ENCODE measurements around the gene KLHDC7A. TPM values are rescaled to one million over a fixed set of nuclear protein-coding genes. Genes with fewer than 3 reads are reported as not detected.
"Not testable (repeated sequence)": the region's sequence is repeated elsewhere in the genome, so short reads cannot be mapped to it uniquely, and the experiment has no call there.

KLHDC7A gene
- total and polyA plus RNA-seq, 3 experiments from 2014 or later, result not detected

- no peak for DNase-seq
- no peaks in the 10 kb centered on the region for H3K27me3 ChIP-seq (ENCODE audit: insufficient read depth, low read length, poor library complexity, severe bottlenecking)
- H3K4me1 ChIP-seq (ENCODE audit: insufficient read depth, low read length), result no peaks in the 10 kb centered on the region
- H3K27ac Mint-ChIP-seq, result no peak overlapping the region
- H3K4me3 ChIP-seq (ENCODE audit: low read length), result no peak overlapping the region
- H3K4me3 Mint-ChIP-seq, result no peak overlapping the region
- no peaks in the 10 kb centered on the region for H3K36me3 ChIP-seq (ENCODE audit: insufficient read depth, low read length)
- no peaks in the 10 kb centered on the region for H3K9me3 ChIP-seq (ENCODE audit: low read length)
- ChIA-PET CTCF (no interaction called here), POLR2A (no interaction called here)
- H3K4me1 Mint-ChIP-seq, result no peaks in the 10 kb centered on the region
- H3K27me3 Mint-ChIP-seq, result peaks cover 9 to 18% of the 10 kb centered on the region in 2 donors
- no peak overlapping the region for H3K27ac ChIP-seq (ENCODE audit: low read depth, low read length)
- no peaks in the 10 kb centered on the region for H3K36me3 Mint-ChIP-seq
- peaks cover 2 to 4% (median 2%) of the 10 kb centered on the region in 5 donors for H3K9me3 Mint-ChIP-seq
Observed at GRCh38 chr1:18448889-18449288, 31.8 kb upstream of the KLHDC7A start.

- Histone ChIP-seq H3K27me3 (ENCODE audit: insufficient read depth, low read length, poor library complexity, severe bottlenecking) (no peaks in the 10 kb centered on the region), H3K4me3 (ENCODE audit: low read length) (no peak overlapping the region), H3K9me3 (ENCODE audit: low read length) (no peaks in the 10 kb centered on the region), H3K36me3 (ENCODE audit: insufficient read depth, low read length) (no peaks in the 10 kb centered on the region), H3K4me1 (ENCODE audit: insufficient read depth, low read length) (no peaks in the 10 kb centered on the region), H3K27ac (ENCODE audit: low read depth, low read length) (no peak overlapping the region)
- DNase-seq, result peak in 1 of 5 donors; percentile 15
- H3K27me3 Mint-ChIP-seq, result peaks cover 4 to 22% of the 10 kb centered on the region in 2 donors
- CTCF ChIA-PET, result no interaction called here
- H3K4me1 Mint-ChIP-seq, result no peaks in the 10 kb centered on the region
- no peaks in the 10 kb centered on the region for H3K36me3 Mint-ChIP-seq
- POLR2A ChIA-PET, result no interaction called here
- H3K4me3 Mint-ChIP-seq, result no peak overlapping the region
- no peak overlapping the region for H3K27ac Mint-ChIP-seq
- peaks cover 0 to 4% (median 2%) of the 10 kb centered on the region in 5 donors for H3K9me3 Mint-ChIP-seq
Observed at GRCh38 chr1:18452550-18452949, 28.2 kb upstream of the KLHDC7A start.

GRCh38 chr1:18458133-18459092 is 22.3 kb upstream of the KLHDC7A start:
- Mint-ChIP-seq H3K9me3 (peaks cover 0 to 2% (median 0%) of the 10 kb centered on the region in 5 donors), H3K27me3 (peaks cover 11 to 34% of the 10 kb centered on the region in 2 donors), H3K4me3 (no peak overlapping the region), H3K4me1 (no peaks in the 10 kb centered on the region), H3K36me3 (no peaks in the 10 kb centered on the region), H3K27ac (no peak overlapping the region)
- Histone ChIP-seq H3K36me3 (ENCODE audit: insufficient read depth, low read length) (no peaks in the 10 kb centered on the region), H3K9me3 (ENCODE audit: low read length) (no peaks in the 10 kb centered on the region), H3K27ac (ENCODE audit: low read depth, low read length) (no peak overlapping the region), H3K4me1 (ENCODE audit: insufficient read depth, low read length) (no peaks in the 10 kb centered on the region), H3K4me3 (ENCODE audit: low read length) (no peak overlapping the region), H3K27me3 (ENCODE audit: insufficient read depth, low read length, poor library complexity, severe bottlenecking) (no peaks in the 10 kb centered on the region)
- ChIA-PET POLR2A (no interaction called here), CTCF (no interaction called here)
- no peak for DNase-seq

- H3K27ac ChIP-seq (ENCODE audit: low read depth, low read length), result no peak overlapping the region
- CTCF ChIA-PET, result no interaction called here
- H3K27me3 Mint-ChIP-seq, result peaks cover 14 to 39% of the 10 kb centered on the region in 2 donors
- H3K4me1 ChIP-seq (ENCODE audit: insufficient read depth, low read length), result no peaks in the 10 kb centered on the region
- no peaks in the 10 kb centered on the region for H3K27me3 ChIP-seq (ENCODE audit: insufficient read depth, low read length, poor library complexity, severe bottlenecking)
- no peak overlapping the region for H3K27ac Mint-ChIP-seq
- H3K9me3 Mint-ChIP-seq, result peaks cover 0 to 5% (median 0%) of the 10 kb centered on the region in 5 donors
- no peaks in the 10 kb centered on the region for H3K36me3 Mint-ChIP-seq
- H3K4me1 Mint-ChIP-seq, result no peaks in the 10 kb centered on the region
- H3K4me3 Mint-ChIP-seq, result no peak overlapping the region
- H3K36me3 ChIP-seq (ENCODE audit: insufficient read depth, low read length), result no peaks in the 10 kb centered on the region
- no peaks in the 10 kb centered on the region for H3K9me3 ChIP-seq (ENCODE audit: low read length)
- POLR2A ChIA-PET, result no interaction called here
- no peak overlapping the region for H3K4me3 ChIP-seq (ENCODE audit: low read length)
- no peak for DNase-seq
Observed at GRCh38 chr1:18461656-18462055, 19.1 kb upstream of the KLHDC7A start.

- H3K27me3 ChIP-seq (ENCODE audit: insufficient read depth, low read length, poor library complexity, severe bottlenecking); H3K27ac Mint-ChIP-seq; H3K9me3 Mint-ChIP-seq; H3K4me3 ChIP-seq (ENCODE audit: low read length); POLR2A ChIA-PET; H3K36me3 ChIP-seq (ENCODE audit: insufficient read depth, low read length); H3K4me1 ChIP-seq (ENCODE audit: insufficient read depth, low read length); DNase-seq; H3K9me3 ChIP-seq (ENCODE audit: low read length); H3K4me1 Mint-ChIP-seq; H3K36me3 Mint-ChIP-seq; H3K4me3 Mint-ChIP-seq; H3K27ac ChIP-seq (ENCODE audit: low read depth, low read length); CTCF ChIA-PET: not testable (repeated sequence)
- peaks cover 11 to 31% of the 10 kb centered on the region in 2 donors for H3K27me3 Mint-ChIP-seq
Observed at GRCh38 chr1:18462517-18462916, 18.2 kb upstream of the KLHDC7A start.

GRCh38 chr1:18463063-18463462 is 17.7 kb upstream of the KLHDC7A start:
- Histone ChIP-seq H3K4me3 (ENCODE audit: low read length) (no peak overlapping the region), H3K36me3 (ENCODE audit: insufficient read depth, low read length) (no peaks in the 10 kb centered on the region), H3K27me3 (ENCODE audit: insufficient read depth, low read length, poor library complexity, severe bottlenecking) (no peaks in the 10 kb centered on the region), H3K4me1 (ENCODE audit: insufficient read depth, low read length) (no peaks in the 10 kb centered on the region), H3K27ac (ENCODE audit: low read depth, low read length) (no peak overlapping the region), H3K9me3 (ENCODE audit: low read length) (no peaks in the 10 kb centered on the region)
- Mint-ChIP-seq H3K27ac (no peak overlapping the region), H3K4me1 (no peaks in the 10 kb centered on the region), H3K9me3 (peaks cover 0 to 5% (median 0%) of the 10 kb centered on the region in 5 donors), H3K36me3 (no peaks in the 10 kb centered on the region), H3K27me3 (peaks cover 11 to 29% of the 10 kb centered on the region in 2 donors), H3K4me3 (no peak overlapping the region)
- DNase-seq, result no peak
- ChIA-PET POLR2A (no interaction called here), CTCF (no interaction called here)

GRCh38 chr1:18463984-18464664 is 16.6 kb upstream of the KLHDC7A start:
- Mint-ChIP-seq H3K4me3 (no peak overlapping the region), H3K9me3 (peaks cover 0 to 5% (median 0%) of the 10 kb centered on the region in 5 donors), H3K4me1 (no peaks in the 10 kb centered on the region), H3K27ac (peak overlapping the region in 1 of 8 donors; percentile 39), H3K27me3 (peaks cover 7 to 33% of the 10 kb centered on the region in 2 donors), H3K36me3 (no peaks in the 10 kb centered on the region)
- Histone ChIP-seq H3K36me3 (ENCODE audit: insufficient read depth, low read length) (no peaks in the 10 kb centered on the region), H3K27me3 (ENCODE audit: insufficient read depth, low read length, poor library complexity, severe bottlenecking) (no peaks in the 10 kb centered on the region), H3K9me3 (ENCODE audit: low read length) (no peaks in the 10 kb centered on the region), H3K4me3 (ENCODE audit: low read length) (no peak overlapping the region), H3K4me1 (ENCODE audit: insufficient read depth, low read length) (no peaks in the 10 kb centered on the region), H3K27ac (ENCODE audit: low read depth, low read length) (no peak overlapping the region)
- DNase-seq, result no peak
- ChIA-PET CTCF (no interaction called here), POLR2A (no interaction called here)

- H3K27me3 ChIP-seq (ENCODE audit: insufficient read depth, low read length, poor library complexity, severe bottlenecking), result no peaks in the 10 kb centered on the region
- no peak overlapping the region for H3K27ac ChIP-seq (ENCODE audit: low read depth, low read length)
- peak overlapping the region in 1 of 8 donors; percentile 39 for H3K27ac Mint-ChIP-seq
- POLR2A ChIA-PET, result no interaction called here
- peaks cover 7 to 27% of the 10 kb centered on the region in 2 donors for H3K27me3 Mint-ChIP-seq
- CTCF ChIA-PET, result no interaction called here
- H3K36me3 ChIP-seq (ENCODE audit: insufficient read depth, low read length), result no peaks in the 10 kb centered on the region
- no peak overlapping the region for H3K4me3 Mint-ChIP-seq
- H3K4me3 ChIP-seq (ENCODE audit: low read length), result no peak overlapping the region
- no peaks in the 10 kb centered on the region for H3K9me3 ChIP-seq (ENCODE audit: low read length)
- DNase-seq, result no peak
- H3K9me3 Mint-ChIP-seq, result peaks cover 0 to 5% (median 0%) of the 10 kb centered on the region in 5 donors
- H3K36me3 Mint-ChIP-seq, result no peaks in the 10 kb centered on the region
- no peaks in the 10 kb centered on the region for H3K4me1 Mint-ChIP-seq
- no peaks in the 10 kb centered on the region for H3K4me1 ChIP-seq (ENCODE audit: insufficient read depth, low read length)
Observed at GRCh38 chr1:18464665-18465050, 16.1 kb upstream of the KLHDC7A start.

Measured in CD8-positive, alpha-beta memory T cell (primary cell).